Endodermal cell (in vitro differentiated cells): ENCODE data around the gene JARID2. TPM values are rescaled to one million over a fixed set of nuclear protein-coding genes. Genes with fewer than 3 reads are reported as not detected.
A peak's percentile ranks its signal among the peaks of the same experiment; 100 is the strongest.

Source experiments
- DNase-seq: peaks from one replicate; pipeline ENCODE4 v3.0.0-alpha.2; 2017
- H3K27ac ChIP-seq: 2 replicates; pipeline ENCODE4 v1.5.1; 2013; ENCODE audit warnings: mild to moderate bottlenecking, low read depth, low read length, moderate library complexity
- H3K27me3 ChIP-seq: 2 replicates; pipeline ENCODE4 v1.6.1; 2013; ENCODE audit warnings: mild to moderate bottlenecking, low read length, moderate library complexity; ENCODE audit not compliant: insufficient read depth, control insufficient read depth, poor library complexity, severe bottlenecking
- H3K36me3 ChIP-seq: 2 replicates; pipeline ENCODE4 v1.7.0; 2013; ENCODE audit warnings: mild to moderate bottlenecking, low read length, moderate library complexity; ENCODE audit not compliant: control insufficient read depth, insufficient read depth
- H3K4me1 ChIP-seq: one replicate; pipeline ENCODE4 v1.7.0; 2013; ENCODE audit warnings: low read length; ENCODE audit not compliant: control insufficient read depth, insufficient read depth
- H3K4me3 ChIP-seq: 2 replicates; pipeline ENCODE4 v1.5.1; 2013; ENCODE audit warnings: mild to moderate bottlenecking, low read length, moderate library complexity
- H3K9ac ChIP-seq: 2 replicates; pipeline ENCODE4 v1.6.1; 2013; ENCODE audit warnings: mild to moderate bottlenecking, low read length, moderate library complexity; ENCODE audit not compliant: poor library complexity, severe bottlenecking; ENCODE audit errors: extremely low read depth
- H3K9me3 ChIP-seq: 2 replicates; pipeline ENCODE4 v1.6.1; 2013; ENCODE audit warnings: mild to moderate bottlenecking, low read length, moderate library complexity; ENCODE audit not compliant: control insufficient read depth
- H3K27ac Mint-ChIP-seq: 2 replicates; pipeline ENCODE4 v1.8.0; 2020; ENCODE audit warnings: mixed read lengths
- H3K27me3 Mint-ChIP-seq: 2 replicates; pipeline ENCODE4 v1.8.0; 2021; ENCODE audit warnings: mild to moderate bottlenecking, mixed read lengths; ENCODE audit not compliant: insufficient read depth
- H3K36me3 Mint-ChIP-seq: 2 replicates; pipeline ENCODE4 v1.8.0; 2020; ENCODE audit warnings: low read depth, mixed read lengths
- H3K4me1 Mint-ChIP-seq: 2 replicates; pipeline ENCODE4 v1.8.0; 2020; ENCODE audit warnings: mixed read lengths
- H3K4me3 Mint-ChIP-seq: 2 replicates; pipeline ENCODE4 v1.8.0; 2020; ENCODE audit warnings: mild to moderate bottlenecking, moderate library complexity, mixed read lengths
- H3K9me3 Mint-ChIP-seq: 2 replicates; pipeline ENCODE4 v1.8.0; 2020; ENCODE audit warnings: mild to moderate bottlenecking, mixed read lengths
- CTCF ChIP-seq: fragments of 200-600 bp; sonication (generic); conservative IDR thresholded peaks from 2 replicates; pipeline ENCODE4 v1.5.0; 2021; ENCODE audit warnings: antibody characterized with exemption, mild to moderate bottlenecking
- WGBS, 2 experiments: methylation state at CpG; one replicate each; pipeline versions ENCODE4 v1.1.5 to v1.1.7; 2013; ENCODE audit warnings: missing lambda C conversion rate in 2 of 2, mixed read lengths in 1 of 2; ENCODE audit not compliant: insufficient coverage in 1 of 2, insufficient read length in 1 of 2; 5-methylcytosine and 5-hydroxymethylcytosine counted together
- total RNA-seq, 2 donors: library from RNA; stranded (reverse); fragmentation: NEBNext Ultra II Directional in 1 of 2; extraction: Animal tissue kit (Norgen Biotek cat#: 25700) in 1 of 2; gene quantifications; 2 replicates in 1 of 2; 3 replicates in 1 of 2; pipeline ENCODE4 v1.2.1, GENCODE V29; 2021

JARID2 gene
- total RNA-seq, 2 donors from 2014 or later = 42.5 to 77.0 TPM

- no peak for TF ChIP-seq CTCF
These were observed 212.2 kb downstream of the JARID2 start for GRCh38 chr6:15458021-15458459.

GRCh38 chr6:15460110-15460727, 214.3 kb downstream of the JARID2 start:
- 84% methylated on average over 4 of the region's 4 CpGs; no CpG with 5 or more reads in 1 of the 2 experiments for WGBS, 2 experiments
- Mint-ChIP-seq H3K9me3 (no peaks in the 10 kb centered on the region), H3K36me3 (peaks cover 6% of the 10 kb centered on the region), H3K4me1 (peaks cover 60% of the 10 kb centered on the region), H3K4me3 (no peak overlapping the region), H3K27me3 (peaks cover 47% of the 10 kb centered on the region), H3K27ac (peak overlapping the region; percentile 45)
- Histone ChIP-seq H3K27ac (no peak overlapping the region), H3K27me3 (no peaks in the 10 kb centered on the region), H3K4me1 (peaks cover 35% of the 10 kb centered on the region), H3K9ac (peak overlapping the region; percentile 46), H3K36me3 (peaks cover 16% of the 10 kb centered on the region), H3K4me3 (no peak overlapping the region), H3K9me3 (no peaks in the 10 kb centered on the region)
- peak; percentile 35 for DNase-seq
- no peak for TF ChIP-seq CTCF

More at GRCh38 chr6:15458021-15458459, 212.2 kb downstream of the JARID2 start:
- peaks cover 32% of the 10 kb centered on the region for H3K4me1 ChIP-seq
- H3K9me3 ChIP-seq = no peaks in the 10 kb centered on the region
- no peak overlapping the region for H3K27ac ChIP-seq
- peaks cover 60% of the 10 kb centered on the region for H3K4me1 Mint-ChIP-seq
- peak; percentile 27 for DNase-seq
- H3K4me3 Mint-ChIP-seq = no peak overlapping the region
- H3K9me3 Mint-ChIP-seq = no peaks in the 10 kb centered on the region
- WGBS, 2 experiments = 83 to 91% methylated on average over 13 to 14 of the region's 14 CpGs
- no peak overlapping the region for H3K27ac Mint-ChIP-seq
- H3K36me3 ChIP-seq = peaks cover 24% of the 10 kb centered on the region
- H3K4me3 ChIP-seq = no peak overlapping the region
- H3K36me3 Mint-ChIP-seq = peaks cover 15% of the 10 kb centered on the region
- no peaks in the 10 kb centered on the region for H3K27me3 ChIP-seq
- H3K27me3 Mint-ChIP-seq = peaks cover 42% of the 10 kb centered on the region
- H3K9ac ChIP-seq = no peak overlapping the region

GRCh38 chr6:15461127-15461944, 215.5 kb downstream of the JARID2 start:
- H3K36me3 Mint-ChIP-seq = peaks cover 12% of the 10 kb centered on the region
- peaks cover 57% of the 10 kb centered on the region for H3K4me1 Mint-ChIP-seq
- H3K4me1 ChIP-seq = peaks cover 35% of the 10 kb centered on the region
- H3K27ac Mint-ChIP-seq = peak overlapping the region; percentile 18
- no peak overlapping the region for H3K27ac ChIP-seq
- peak; percentile 68 for DNase-seq
- no peaks in the 10 kb centered on the region for H3K9me3 ChIP-seq
- no peak for TF ChIP-seq CTCF
- H3K36me3 ChIP-seq = peaks cover 13% of the 10 kb centered on the region
- WGBS, 2 experiments = 52 to 68% methylated on average over 6 of the region's 6 CpGs
- H3K4me3 ChIP-seq = peak overlapping the region; percentile 4
- peaks cover 47% of the 10 kb centered on the region for H3K27me3 Mint-ChIP-seq
- no peaks in the 10 kb centered on the region for H3K27me3 ChIP-seq
- H3K4me3 Mint-ChIP-seq = no peak overlapping the region
- no peaks in the 10 kb centered on the region for H3K9me3 Mint-ChIP-seq
- H3K9ac ChIP-seq = peak overlapping the region; percentile 46
